ENCODE measurements around the gene PPP1R12B.
"Not testable (repeated sequence)": the region's sequence is repeated elsewhere in the genome, so short reads cannot be mapped to it uniquely, and the experiment has no call there.

DNA sequence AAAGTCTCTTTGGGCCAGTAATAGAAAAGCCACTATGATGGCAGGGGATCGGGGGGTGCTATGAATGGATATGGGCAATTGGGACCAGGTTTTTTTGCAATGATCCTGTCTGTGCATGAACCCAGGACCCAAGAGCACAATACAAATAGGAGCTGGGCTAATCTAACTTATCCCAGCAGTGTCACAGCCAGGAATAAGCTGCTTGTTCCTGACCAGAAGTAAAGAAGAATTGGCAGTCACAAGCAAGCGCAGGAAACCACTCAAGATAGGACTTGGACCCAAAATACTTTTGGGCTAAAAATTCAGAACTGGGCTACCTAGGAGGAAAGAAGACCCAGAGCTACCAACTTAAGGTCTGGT, 172.3 kb downstream of the PPP1R12B start:
- not testable (repeated sequence) for TF ChIP-seq CTCF (IDR thresholded peaks at IDR 0.05; ENCODE audit: borderline replicate concordance, extremely low read depth, low read length, poor library complexity, severe bottlenecking); EZH2 (IDR thresholded peaks at IDR 0.05; ENCODE audit: borderline replicate concordance, low read depth, low read length, severe bottlenecking)
